ENCODE measurements around the gene MORN1. TPM values are rescaled to one million over a fixed set of nuclear protein-coding genes. Genes with fewer than 3 reads are reported as not detected.
A peak's percentile ranks its signal among the peaks of the same experiment; 100 is the strongest.

The MORN1 gene
- total RNA-seq, 1 experiment from 2014 or later, result 23.2 TPM

DNA sequence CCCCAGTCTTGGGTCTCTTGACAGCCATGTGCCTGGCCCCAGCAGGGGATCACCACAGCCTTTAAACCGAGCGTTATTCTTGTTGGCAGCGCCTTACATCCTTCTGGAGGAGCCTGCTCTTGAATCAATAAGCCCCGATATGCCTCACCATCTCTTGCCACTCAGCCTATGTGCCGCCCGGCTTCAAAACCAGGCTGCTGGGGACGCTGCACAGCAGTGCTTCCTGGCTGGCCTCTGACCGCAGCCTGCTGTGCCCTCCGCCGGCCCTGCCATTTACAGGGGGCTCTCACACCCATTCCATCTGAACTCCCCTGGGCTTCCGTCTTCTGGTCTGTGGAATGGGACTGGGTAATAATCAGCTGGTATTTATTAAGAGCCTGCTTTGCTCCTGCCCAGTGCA lies 24.0 kb upstream of the MORN1 start:
- CTCF ChIA-PET, result interaction anchor here (0.6 to 1.9 kb wide), 7 partner anchors 31 to 373 kb away, joined by 3 to 19 read pairs (median 4); partner anchors contain the start of gene PANK4
- Mint-ChIP-seq H3K4me1 (ENCODE audit: low read depth, unreplicated experiment) (peaks cover 26% of the 10 kb centered on the region), H3K4me3 (ENCODE audit: low read depth, unreplicated experiment) (peak overlapping the region; percentile 76), H3K36me3 (ENCODE audit: insufficient read depth, unreplicated experiment) (peaks cover 57% of the 10 kb centered on the region), H3K27me3 (ENCODE audit: unreplicated experiment) (no peaks in the 10 kb centered on the region), H3K27ac (ENCODE audit: unreplicated experiment) (peak overlapping the region; percentile 60), H3K9me3 (ENCODE audit: low read depth, unreplicated experiment) (no peaks in the 10 kb centered on the region)
- TF ChIP-seq, protein P1, sequence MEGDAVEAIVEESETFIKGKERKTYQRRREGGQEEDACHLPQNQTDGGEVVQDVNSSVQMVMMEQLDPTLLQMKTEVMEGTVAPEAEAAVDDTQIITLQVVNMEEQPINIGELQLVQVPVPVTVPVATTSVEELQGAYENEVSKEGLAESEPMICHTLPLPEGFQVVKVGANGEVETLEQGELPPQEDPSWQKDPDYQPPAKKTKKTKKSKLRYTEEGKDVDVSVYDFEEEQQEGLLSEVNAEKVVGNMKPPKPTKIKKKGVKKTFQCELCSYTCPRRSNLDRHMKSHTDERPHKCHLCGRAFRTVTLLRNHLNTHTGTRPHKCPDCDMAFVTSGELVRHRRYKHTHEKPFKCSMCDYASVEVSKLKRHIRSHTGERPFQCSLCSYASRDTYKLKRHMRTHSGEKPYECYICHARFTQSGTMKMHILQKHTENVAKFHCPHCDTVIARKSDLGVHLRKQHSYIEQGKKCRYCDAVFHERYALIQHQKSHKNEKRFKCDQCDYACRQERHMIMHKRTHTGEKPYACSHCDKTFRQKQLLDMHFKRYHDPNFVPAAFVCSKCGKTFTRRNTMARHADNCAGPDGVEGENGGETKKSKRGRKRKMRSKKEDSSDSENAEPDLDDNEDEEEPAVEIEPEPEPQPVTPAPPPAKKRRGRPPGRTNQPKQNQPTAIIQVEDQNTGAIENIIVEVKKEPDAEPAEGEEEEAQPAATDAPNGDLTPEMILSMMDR (IDR thresholded peaks at IDR 0.05; ENCODE audit: unreplicated experiment), result no peak
- DNase-seq, result no peak
- intact Hi-C loops (cut with micrococcal nuclease; ENCODE audit: unreplicated experiment), result no loop called here
- BruUV-seq (replicated peaks), result no TSS peak

DNA sequence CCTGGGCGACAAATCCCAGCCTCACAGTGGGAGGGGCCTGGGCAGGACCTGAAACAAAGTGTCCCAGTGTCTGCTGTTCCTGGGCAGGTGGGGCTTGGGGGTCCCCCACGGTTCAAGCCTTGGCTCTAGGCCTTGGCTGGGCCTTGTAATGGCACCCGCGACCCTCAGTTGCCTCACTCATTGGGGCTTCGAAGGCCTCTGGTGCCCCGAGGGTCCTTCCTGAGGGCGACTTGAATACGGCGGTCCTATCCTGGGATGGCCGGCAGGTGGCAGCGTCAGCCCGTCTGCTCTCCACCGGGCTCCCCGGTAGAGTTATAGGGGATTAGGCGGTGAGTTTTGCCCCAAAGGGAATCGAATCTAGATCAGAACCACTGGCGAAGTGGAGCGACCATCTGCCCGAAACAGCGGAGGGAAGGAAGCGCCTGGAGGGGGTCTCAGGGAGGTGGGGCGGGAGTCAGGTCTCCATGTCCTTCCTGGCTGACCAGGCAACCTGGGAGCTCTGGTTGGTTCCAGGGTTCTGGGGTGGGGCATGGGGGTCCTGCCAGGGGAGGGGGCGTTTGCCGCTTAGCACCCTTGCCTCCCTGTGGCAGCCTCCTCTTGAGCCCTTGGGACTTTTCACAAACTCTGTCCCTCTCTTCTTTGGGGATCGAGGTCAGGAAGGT lies 23.1 kb upstream of the MORN1 start:
- peak; percentile 74 for DNase-seq
- CTCF ChIA-PET, result interaction anchor here (0.9 to 1.2 kb wide), 2 partner anchors 112 to 133 kb away, joined by 4 to 6 read pairs; partner anchors contain the start of gene PANK4
- Mint-ChIP-seq H3K36me3 (ENCODE audit: insufficient read depth, unreplicated experiment) (peaks cover 58% of the 10 kb centered on the region), H3K27ac (ENCODE audit: unreplicated experiment) (peak overlapping the region; percentile 45), H3K4me3 (ENCODE audit: low read depth, unreplicated experiment) (peak overlapping the region; percentile 66), H3K4me1 (ENCODE audit: low read depth, unreplicated experiment) (peaks cover 26% of the 10 kb centered on the region), H3K27me3 (ENCODE audit: unreplicated experiment) (no peaks in the 10 kb centered on the region), H3K9me3 (ENCODE audit: low read depth, unreplicated experiment) (no peaks in the 10 kb centered on the region)
- intact Hi-C loops (cut with micrococcal nuclease; ENCODE audit: unreplicated experiment), result loop anchor here (1.0 kb wide), 1 partner anchor 134 kb away; no protein-coding TSS in a partner anchor
- BruUV-seq (replicated peaks), result no TSS peak
- TF ChIP-seq, protein P1 (IDR thresholded peaks at IDR 0.05; ENCODE audit: unreplicated experiment), result peak; percentile 85

DNA sequence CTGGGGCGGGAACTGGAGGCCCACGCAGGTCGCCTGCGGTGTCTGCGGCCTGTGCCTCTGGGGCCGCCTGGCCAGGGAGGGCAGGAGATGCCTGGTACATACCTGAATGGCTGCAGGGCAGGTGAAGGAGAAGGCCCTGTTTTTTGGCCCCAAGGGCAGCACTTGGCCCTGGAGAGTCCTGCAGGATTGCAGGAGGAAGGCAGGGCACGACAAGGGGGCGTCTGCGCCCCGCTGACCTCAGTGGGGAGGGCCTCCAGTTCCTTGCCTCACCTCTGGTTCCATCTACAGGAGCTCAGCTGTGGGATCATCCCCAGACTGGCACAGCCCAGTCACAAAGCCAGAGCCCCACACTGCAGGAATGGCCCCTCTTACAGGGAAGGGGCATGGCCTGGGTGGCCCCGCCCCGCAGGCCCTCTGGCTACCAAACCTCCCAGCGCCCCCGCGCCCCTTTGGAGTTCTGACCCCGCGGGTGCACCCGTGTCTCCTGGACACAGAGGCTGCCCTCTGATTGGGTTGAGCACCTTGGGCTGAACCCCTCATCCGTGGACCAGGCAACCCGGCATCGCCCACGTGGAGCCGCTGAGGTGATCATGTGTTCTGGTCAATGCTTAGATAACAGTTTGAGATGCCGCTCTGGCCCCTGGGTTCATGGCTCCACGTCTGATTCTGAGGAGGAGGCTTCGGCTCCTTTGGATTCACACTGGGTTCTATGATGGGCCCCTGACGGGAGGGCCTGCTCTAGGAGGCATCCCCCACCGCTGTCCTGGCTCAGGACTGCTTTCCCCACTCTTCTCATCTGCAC lies 22.3 kb upstream of the MORN1 start:
- Mint-ChIP-seq H3K4me3 (ENCODE audit: low read depth, unreplicated experiment) (peak overlapping the region; percentile 66), H3K36me3 (ENCODE audit: insufficient read depth, unreplicated experiment) (peaks cover 58% of the 10 kb centered on the region), H3K27me3 (ENCODE audit: unreplicated experiment) (no peaks in the 10 kb centered on the region), H3K9me3 (ENCODE audit: low read depth, unreplicated experiment) (no peaks in the 10 kb centered on the region), H3K4me1 (ENCODE audit: low read depth, unreplicated experiment) (peaks cover 26% of the 10 kb centered on the region), H3K27ac (ENCODE audit: unreplicated experiment) (peak overlapping the region; percentile 45)
- CTCF ChIA-PET, result interaction anchor here (0.9 to 1.2 kb wide), 3 partner anchors 133 to 219 kb away, joined by 3 to 6 read pairs (median 3); partner anchors contain the start of gene FAAP20
- DNase-seq, result no peak
- BruUV-seq (replicated peaks), result no TSS peak
- TF ChIP-seq, protein P1 (IDR thresholded peaks at IDR 0.05; ENCODE audit: unreplicated experiment), result no peak
- intact Hi-C loops (cut with micrococcal nuclease; ENCODE audit: unreplicated experiment), result loop anchor here (1.0 kb wide), 1 partner anchor 135 kb away; no protein-coding TSS in a partner anchor

DNA sequence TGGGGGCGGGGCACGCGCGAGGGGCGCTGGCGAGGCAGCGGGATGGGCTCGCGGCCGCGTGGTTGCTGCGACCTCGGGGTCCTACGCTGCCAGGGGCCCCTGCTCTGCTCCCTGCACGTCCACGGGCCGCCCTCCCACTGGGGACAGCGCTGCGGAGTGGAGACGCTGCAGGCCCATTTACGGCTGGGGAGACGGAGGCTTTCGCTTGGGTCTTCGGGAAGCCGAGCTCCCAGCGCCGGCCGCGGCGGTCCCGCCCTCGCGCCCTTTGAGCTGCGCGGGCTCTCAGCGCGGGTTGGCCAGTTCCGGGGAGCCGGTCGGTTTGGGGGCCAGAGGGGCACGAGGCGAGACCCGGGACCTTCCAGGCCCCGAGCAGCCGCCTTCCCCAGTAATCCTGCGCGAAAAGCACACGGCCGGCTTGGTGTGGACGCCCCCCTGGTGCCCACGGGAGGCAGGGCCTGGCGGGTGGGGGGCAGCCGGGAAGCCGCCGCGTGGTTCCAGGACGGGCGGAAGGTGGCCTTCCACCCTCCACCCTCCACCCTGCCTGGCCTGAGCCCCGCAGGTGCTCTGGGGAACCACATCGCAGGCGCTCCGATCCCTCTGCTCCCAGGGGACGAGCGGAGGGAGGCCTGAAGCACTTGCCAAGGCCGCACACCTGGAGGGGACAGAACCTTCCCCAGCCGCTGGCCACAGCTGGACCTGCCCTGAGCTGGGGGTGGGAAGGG lies 21.6 kb upstream of the MORN1 start:
- TSS peak; percentile 37 for BruUV-seq (replicated peaks)
- Mint-ChIP-seq H3K4me3 (ENCODE audit: low read depth, unreplicated experiment) (peak overlapping the region; percentile 82), H3K4me1 (ENCODE audit: low read depth, unreplicated experiment) (peaks cover 26% of the 10 kb centered on the region), H3K36me3 (ENCODE audit: insufficient read depth, unreplicated experiment) (peaks cover 62% of the 10 kb centered on the region), H3K27me3 (ENCODE audit: unreplicated experiment) (no peaks in the 10 kb centered on the region), H3K27ac (ENCODE audit: unreplicated experiment) (no peak overlapping the region), H3K9me3 (ENCODE audit: low read depth, unreplicated experiment) (no peaks in the 10 kb centered on the region)
- CTCF ChIA-PET, result interaction anchor here (0.9 to 1.0 kb wide), 2 partner anchors 134 to 218 kb away, joined by 3 read pairs; partner anchors contain the start of gene FAAP20
- TF ChIP-seq, protein P1 (IDR thresholded peaks at IDR 0.05; ENCODE audit: unreplicated experiment), result no peak
- peak; percentile 21 for DNase-seq
- intact Hi-C loops (cut with micrococcal nuclease; ENCODE audit: unreplicated experiment), result no loop called here

All from Calu3 (cell line).